ENCODE measurements around the gene GABRP. TPM values are rescaled to one million over a fixed set of nuclear protein-coding genes. Genes with fewer than 3 reads are reported as not detected.
A peak's percentile ranks its signal among the peaks of the same experiment; 100 is the strongest.

GABRP gene
- polyA plus RNA-seq, 1 of the 3 experiments (the other 2 are of a cell fraction), result 0.03 TPM

DNA sequence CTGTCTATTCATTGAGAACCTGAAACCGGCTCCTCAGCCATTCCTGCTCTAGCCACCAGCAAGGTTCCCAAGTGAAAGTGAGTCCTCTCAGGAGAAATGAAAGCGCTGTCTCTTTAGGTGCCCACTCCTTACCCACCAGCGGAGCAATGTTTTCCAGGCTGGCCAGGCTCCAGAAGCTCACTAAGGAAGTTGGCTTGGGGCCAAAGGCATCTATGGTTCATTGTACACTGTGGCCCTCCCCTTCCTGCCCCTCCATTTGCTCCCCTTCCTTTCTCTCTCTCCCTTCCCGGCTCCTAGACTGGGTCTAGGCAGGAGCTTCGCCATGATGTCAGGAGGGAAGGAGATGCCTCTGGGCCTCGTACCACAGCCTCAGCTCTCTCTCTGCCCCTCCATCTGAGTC lies 1.1 kb upstream of the GABRP start:
- Histone ChIP-seq H3K9ac (no peak overlapping the region), H4K20me1 (ENCODE audit: insufficient read depth) (no peaks in the 10 kb centered on the region), H3K79me2 (ENCODE audit: insufficient read depth) (no peaks in the 10 kb centered on the region), H3K27me3 (ENCODE audit: insufficient read depth) (no peaks in the 10 kb centered on the region; the same call in 1 of the 2 replicates), H3K36me3 (replicated peaks in 1 of 2; ENCODE audit: control insufficient read depth in 1 of 2, insufficient read depth in 2 of 2, low read length in 1 of 2) (no peaks in the 10 kb centered on the region), H3F3A (replicated peaks; ENCODE audit: insufficient read depth) (no peaks in the 10 kb centered on the region), H2AFZ (ENCODE audit: low read depth) (no peak overlapping the region), H3K27ac (ENCODE audit: low read depth in 2 of 2, low read length in 1 of 2) (peak overlapping the region in 1 of 2 experiments; percentile 22; a peak in 1 of 4 replicates), H3K4me3 (ENCODE audit: low read depth in 2 of 2, low read length in 1 of 2) (no peak overlapping the region), H3K4me2 (no peak overlapping the region), H3K9me3 (no peaks in the 10 kb centered on the region), H3K9me2 (no peaks in the 10 kb centered on the region), H3K4me1 (ENCODE audit: control insufficient read depth in 1 of 2, insufficient read depth in 2 of 2, low read depth in 1 of 2, low read length in 1 of 2) (peaks cover 0 to 29% of the 10 kb centered on the region in 2 experiments; a peak in 1 of 4 replicates)
- ChIA-PET CTCF (interaction anchor here (2.1 to 15.7 kb wide), 2 partner anchors 9 to 36 kb away, joined by 10 to 511 read pairs; no protein-coding TSS in a partner anchor), POLR2A (no interaction called here)
- TF ChIP-seq, protein P1, sequence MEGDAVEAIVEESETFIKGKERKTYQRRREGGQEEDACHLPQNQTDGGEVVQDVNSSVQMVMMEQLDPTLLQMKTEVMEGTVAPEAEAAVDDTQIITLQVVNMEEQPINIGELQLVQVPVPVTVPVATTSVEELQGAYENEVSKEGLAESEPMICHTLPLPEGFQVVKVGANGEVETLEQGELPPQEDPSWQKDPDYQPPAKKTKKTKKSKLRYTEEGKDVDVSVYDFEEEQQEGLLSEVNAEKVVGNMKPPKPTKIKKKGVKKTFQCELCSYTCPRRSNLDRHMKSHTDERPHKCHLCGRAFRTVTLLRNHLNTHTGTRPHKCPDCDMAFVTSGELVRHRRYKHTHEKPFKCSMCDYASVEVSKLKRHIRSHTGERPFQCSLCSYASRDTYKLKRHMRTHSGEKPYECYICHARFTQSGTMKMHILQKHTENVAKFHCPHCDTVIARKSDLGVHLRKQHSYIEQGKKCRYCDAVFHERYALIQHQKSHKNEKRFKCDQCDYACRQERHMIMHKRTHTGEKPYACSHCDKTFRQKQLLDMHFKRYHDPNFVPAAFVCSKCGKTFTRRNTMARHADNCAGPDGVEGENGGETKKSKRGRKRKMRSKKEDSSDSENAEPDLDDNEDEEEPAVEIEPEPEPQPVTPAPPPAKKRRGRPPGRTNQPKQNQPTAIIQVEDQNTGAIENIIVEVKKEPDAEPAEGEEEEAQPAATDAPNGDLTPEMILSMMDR (IDR thresholded peaks at IDR 0.05), result no peak
- TF ChIP-seq EZH2phosphoT487 (IDR thresholded peaks at IDR 0.05; ENCODE audit: borderline replicate concordance, low read depth) (no peak), TEAD4 (IDR thresholded peaks at IDR 0.05; ENCODE audit: borderline replicate concordance, insufficient read depth) (no peak)
- 67% methylated on average over 6 of the region's 6 CpGs for WGBS (ENCODE audit: low lambda C conversion rate)
- no peak for DNase-seq

DNA sequence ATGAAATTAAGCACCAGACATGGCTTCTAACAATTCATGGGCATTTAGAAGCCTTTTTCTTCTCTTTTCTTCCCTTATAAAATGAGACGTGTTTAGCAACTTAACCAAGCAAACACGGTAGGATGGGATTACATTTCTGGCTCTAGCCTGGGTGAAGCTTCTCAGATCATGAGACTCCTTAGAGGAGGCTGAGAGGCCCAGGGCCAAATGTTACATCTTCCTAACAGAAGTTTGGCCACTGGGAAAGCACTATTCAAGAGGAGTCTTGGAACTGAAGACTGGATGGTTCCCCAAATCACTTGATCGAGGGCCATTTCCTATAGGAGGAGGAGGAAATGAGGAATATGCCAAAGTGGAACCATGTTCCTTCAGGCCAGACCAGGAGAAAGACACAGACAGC lies 1.9 kb downstream of the GABRP start:
- 63% methylated on average over 3 of the region's 3 CpGs for WGBS (ENCODE audit: low lambda C conversion rate)
- TF ChIP-seq FOXJ3 (CRISPR knock-in tag; IDR thresholded peaks at IDR 0.05) (no peak), TCF12 (IDR thresholded peaks at IDR 0.05) (no peak), EZH2phosphoT487 (IDR thresholded peaks at IDR 0.05; ENCODE audit: borderline replicate concordance, low read depth) (no peak)
- TF ChIP-seq, protein P2, sequence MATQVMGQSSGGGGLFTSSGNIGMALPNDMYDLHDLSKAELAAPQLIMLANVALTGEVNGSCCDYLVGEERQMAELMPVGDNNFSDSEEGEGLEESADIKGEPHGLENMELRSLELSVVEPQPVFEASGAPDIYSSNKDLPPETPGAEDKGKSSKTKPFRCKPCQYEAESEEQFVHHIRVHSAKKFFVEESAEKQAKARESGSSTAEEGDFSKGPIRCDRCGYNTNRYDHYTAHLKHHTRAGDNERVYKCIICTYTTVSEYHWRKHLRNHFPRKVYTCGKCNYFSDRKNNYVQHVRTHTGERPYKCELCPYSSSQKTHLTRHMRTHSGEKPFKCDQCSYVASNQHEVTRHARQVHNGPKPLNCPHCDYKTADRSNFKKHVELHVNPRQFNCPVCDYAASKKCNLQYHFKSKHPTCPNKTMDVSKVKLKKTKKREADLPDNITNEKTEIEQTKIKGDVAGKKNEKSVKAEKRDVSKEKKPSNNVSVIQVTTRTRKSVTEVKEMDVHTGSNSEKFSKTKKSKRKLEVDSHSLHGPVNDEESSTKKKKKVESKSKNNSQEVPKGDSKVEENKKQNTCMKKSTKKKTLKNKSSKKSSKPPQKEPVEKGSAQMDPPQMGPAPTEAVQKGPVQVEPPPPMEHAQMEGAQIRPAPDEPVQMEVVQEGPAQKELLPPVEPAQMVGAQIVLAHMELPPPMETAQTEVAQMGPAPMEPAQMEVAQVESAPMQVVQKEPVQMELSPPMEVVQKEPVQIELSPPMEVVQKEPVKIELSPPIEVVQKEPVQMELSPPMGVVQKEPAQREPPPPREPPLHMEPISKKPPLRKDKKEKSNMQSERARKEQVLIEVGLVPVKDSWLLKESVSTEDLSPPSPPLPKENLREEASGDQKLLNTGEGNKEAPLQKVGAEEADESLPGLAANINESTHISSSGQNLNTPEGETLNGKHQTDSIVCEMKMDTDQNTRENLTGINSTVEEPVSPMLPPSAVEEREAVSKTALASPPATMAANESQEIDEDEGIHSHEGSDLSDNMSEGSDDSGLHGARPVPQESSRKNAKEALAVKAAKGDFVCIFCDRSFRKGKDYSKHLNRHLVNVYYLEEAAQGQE (IDR thresholded peaks at IDR 0.05; ENCODE audit: low read depth, low read length), result no peak
- no peak overlapping the region for H2AFZ ChIP-seq (ENCODE audit: low read depth)
- CTCF ChIA-PET, result interaction anchor here (0.6 to 15.7 kb wide), 3 partner anchors 24 to 147 kb away, joined by 3 to 511 read pairs (median 9); no protein-coding TSS in a partner anchor
- H3K36me3 ChIP-seq (replicated peaks in 1 of 2; ENCODE audit: control insufficient read depth in 1 of 2, insufficient read depth in 2 of 2, low read length in 1 of 2), result no peaks in the 10 kb centered on the region
- H3K4me2 ChIP-seq, result no peak overlapping the region
- no peak overlapping the region for H3K27ac ChIP-seq (ENCODE audit: low read depth in 2 of 2, low read length in 1 of 2)
- H3K4me3 ChIP-seq (ENCODE audit: low read depth in 2 of 2, low read length in 1 of 2), result no peak overlapping the region
- H4K20me1 ChIP-seq (ENCODE audit: insufficient read depth), result no peaks in the 10 kb centered on the region
- no peak overlapping the region for H3K9ac ChIP-seq
- no peaks in the 10 kb centered on the region for H3K27me3 ChIP-seq (ENCODE audit: insufficient read depth)
- H3K9me3 ChIP-seq, result no peaks in the 10 kb centered on the region
- POLR2A ChIA-PET, result no interaction called here
- DNase-seq, result no peak
- no peaks in the 10 kb centered on the region for H3K9me2 ChIP-seq
- peaks cover 0 to 32% of the 10 kb centered on the region in 2 experiments; a peak in 1 of 4 replicates for H3K4me1 ChIP-seq (ENCODE audit: control insufficient read depth in 1 of 2, insufficient read depth in 2 of 2, low read depth in 1 of 2, low read length in 1 of 2)
- no peaks in the 10 kb centered on the region for H3F3A ChIP-seq (replicated peaks; ENCODE audit: insufficient read depth)
- H3K79me2 ChIP-seq (ENCODE audit: insufficient read depth), result no peaks in the 10 kb centered on the region

Data from SK-N-SH (cell line).